A204.1 (cell line): ENCODE results near the gene GRIN1.

Experiments used
- FAIRE-seq: peaks from 2 replicates; lab custom pipeline; 2012; peaks lifted over from hg19 to GRCh38; lab: Jason Lieb, UNC

Gene GRIN1

GRCh38 chr9:137138722-137139467 is at the start of gene GRIN1:
GRIN1 (plus strand) TSS chr9:137139154; CDS start chr9:137139487, 333 bp downstream.
- FAIRE-seq = no peak

DNA sequence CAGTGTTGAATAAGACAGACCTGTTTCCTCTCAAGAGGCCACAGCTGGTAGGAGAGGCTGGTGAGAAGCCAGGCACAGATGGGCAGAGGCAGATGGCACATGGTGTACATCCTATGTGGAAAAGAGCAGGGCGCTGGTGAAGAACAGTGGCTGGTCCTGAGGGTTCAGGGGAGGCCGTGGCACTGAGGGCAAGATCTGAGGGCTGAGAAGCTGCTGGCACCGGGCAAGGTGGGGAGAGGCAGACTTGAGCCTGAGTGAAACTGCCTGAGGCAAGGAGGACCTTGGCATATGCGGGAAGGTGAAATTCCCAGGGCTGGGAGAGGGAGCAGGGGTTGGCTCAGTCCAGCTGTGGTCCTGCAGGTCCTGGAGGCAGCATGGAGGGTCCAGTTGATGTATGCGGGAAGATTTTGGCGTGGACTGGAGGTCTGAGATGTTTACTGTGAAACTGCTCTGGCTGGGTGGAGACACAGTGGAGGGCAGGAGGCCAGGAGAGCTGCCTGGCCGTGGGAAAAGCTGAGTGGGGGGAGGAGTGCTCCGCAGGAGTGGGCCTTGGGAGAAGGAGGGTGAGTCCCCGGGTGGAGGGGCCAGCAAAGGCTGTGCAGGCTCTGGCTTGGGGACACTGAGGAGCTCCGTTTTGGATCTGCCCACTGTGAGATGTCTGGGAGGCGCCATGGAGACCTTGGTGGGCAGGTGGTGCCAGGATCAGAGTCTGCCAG is 49.6 kb upstream of the GRIN1 start:
- no peak for FAIRE-seq

- FAIRE-seq = no peak
Observed at GRCh38 chr9:137095664-137096517, 43.1 kb upstream of the GRIN1 start.

DNA sequence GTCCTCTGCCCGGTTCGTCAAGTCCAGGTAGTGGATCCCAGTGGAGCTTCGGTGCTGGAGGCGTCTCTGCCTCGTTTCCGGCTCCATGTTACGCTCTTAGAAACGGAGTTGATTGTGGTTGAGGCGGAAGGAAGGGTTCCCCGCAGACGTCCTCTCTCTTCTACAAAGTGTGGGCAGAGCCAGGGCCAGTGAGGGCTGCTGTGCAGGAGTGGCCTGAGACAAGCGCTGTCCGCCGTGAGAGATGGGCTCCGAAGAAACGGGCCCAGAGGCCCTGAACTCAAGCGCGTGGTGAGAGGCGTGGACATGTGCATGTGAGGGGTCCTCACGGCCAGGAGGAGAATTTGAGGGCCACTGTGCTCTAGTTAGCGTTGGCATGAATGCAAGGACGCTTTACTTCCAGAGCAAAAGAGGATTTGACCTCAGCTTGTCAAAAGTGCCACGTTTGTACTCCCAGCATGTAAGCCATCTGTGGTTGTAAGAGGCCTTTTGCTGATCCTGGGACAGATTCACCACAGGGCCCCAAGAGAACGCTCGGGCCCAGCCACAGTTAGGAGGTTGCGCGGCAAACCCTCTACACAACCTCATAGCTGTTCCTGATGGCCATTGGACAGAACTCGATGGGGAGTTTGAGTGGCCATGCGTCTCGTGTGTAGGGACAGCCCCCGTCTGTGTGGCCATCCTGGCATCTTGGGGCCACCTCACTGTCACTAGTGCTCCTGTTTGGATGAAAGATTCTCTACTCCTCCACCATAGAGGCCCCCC is 42.0 kb upstream of the GRIN1 start:
- no peak for FAIRE-seq

DNA sequence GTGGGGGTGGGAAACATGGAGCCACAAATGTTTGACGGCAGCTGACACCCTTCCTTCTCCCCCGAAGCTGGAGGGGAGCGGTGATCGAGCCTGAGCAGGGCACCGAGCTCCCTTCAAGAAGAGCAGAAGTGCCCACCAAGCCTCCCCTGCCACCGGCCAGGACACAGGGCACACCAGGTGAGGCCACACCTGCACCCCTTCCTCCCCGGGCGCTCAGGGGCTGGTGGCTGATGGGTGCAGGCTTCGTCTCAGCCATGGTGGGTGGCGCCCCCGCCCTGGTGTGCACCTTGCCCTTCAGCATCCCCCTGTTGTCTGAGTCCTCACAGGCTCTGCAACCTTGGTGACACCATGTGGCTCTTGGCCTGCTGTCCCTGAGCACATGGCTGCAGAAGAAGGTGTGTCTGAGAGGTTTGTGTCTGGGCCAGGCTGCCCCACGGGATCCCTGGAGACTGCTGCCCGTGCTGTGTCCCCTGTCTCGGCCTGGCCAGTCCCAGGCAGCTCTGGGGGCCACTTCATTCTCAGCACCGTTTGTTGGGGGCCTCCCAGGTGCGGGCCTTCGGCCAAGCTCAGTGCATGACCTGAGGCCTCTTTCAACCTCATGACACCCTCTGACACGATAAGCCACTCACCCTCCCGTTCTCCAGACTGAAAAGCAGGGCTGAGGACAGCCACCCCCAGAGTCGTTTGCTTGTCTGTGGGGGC is 41.0 kb upstream of the GRIN1 start:
- no peak for FAIRE-seq

- no peak for FAIRE-seq
Observed at GRCh38 chr9:137099231-137099630, 39.7 kb upstream of the GRIN1 start.

GRCh38 chr9:137103206-137103999 is 35.6 kb upstream of the GRIN1 start:
- no peak for FAIRE-seq

DNA sequence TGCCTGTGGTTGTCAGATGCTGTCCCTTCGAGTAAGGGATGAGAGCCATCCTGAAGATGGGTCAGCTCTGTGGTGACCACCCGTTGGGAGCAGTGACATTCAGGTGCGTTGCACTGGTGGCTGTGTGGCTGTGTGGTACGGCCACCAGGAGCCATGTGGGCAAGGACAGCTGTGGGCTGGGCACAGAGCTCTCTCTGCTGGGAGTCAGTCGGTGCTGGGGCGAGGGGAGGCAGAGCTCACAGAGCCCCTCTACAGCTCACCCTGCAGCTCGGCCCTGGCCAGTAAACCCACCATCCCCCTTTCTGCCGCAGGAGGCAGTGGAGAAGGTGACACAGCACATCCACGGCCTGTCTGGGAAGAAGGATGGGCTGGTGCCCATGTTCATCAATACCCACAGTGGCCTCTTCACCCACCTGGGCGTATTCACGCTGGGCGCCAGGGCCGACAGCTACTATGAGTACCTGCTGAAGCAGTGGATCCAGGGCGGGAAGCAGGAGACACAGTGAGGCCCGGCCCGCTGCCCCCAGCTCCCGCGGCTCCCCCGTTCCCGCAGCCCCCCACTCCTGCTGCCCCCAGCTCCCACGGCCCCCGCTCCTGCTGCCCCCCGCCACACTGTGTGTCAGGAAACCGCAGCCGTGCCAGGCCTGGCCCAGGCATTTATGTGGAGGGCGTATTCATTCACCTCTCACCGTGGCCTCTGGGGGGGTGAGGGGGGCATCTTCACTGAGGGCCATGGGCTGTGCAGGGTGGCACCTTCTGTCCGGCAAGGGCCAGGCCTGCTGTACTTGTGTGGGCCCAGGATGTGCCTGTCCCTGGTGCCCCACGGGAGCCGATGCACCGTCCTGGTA is 32.9 kb upstream of the GRIN1 start:
- FAIRE-seq = no peak

- no peak for FAIRE-seq
Observed at GRCh38 chr9:137106662-137107250, 32.2 kb upstream of the GRIN1 start.

- FAIRE-seq = no peak
Observed at GRCh38 chr9:137107312-137107921, 31.5 kb upstream of the GRIN1 start.

DNA sequence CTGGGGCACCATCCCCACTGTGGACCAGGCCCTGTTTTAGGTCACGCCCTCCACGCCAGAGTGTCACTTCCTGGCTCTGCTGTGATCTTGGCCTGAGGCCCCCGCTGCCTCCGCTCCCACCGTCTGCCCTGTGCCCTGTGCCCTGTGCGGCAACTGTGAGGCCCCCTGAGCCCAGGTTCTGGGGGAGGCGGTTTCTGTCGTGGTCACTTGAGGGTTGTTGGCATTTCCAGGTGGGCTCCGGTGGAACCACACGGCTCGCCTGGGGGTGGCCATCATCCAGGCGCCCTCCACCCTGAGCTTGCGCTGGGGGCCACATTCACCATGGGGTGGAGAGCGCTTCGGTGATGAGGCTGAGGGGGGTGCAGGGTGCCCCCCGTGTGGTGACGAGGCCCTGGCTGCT is 31.0 kb upstream of the GRIN1 start:
- FAIRE-seq = no peak

DNA sequence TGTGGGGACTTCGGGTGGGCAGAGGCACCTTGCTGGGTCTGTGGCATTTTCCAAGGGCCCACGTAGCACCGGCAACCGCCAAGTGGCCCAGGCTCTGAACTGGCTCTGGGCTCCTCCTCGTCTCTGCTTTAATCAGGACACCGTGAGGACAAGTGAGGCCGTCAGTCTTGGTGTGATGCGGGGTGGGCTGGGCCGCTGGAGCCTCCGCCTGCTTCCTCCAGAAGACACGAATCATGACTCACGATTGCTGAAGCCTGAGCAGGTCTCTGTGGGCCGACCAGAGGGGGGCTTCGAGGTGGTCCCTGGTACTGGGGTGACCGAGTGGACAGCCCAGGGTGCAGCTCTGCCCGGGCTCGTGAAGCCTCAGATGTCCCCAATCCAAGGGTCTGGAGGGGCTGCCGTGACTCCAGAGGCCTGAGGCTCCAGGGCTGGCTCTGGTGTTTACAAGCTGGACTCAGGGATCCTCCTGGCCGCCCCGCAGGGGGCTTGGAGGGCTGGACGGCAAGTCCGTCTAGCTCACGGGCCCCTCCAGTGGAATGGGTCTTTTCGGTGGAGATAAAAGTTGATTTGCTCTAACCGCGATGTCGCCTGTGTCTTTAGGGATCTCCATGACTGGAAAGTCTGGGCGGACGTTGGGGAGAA is 30.2 kb upstream of the GRIN1 start:
- FAIRE-seq = no peak

DNA sequence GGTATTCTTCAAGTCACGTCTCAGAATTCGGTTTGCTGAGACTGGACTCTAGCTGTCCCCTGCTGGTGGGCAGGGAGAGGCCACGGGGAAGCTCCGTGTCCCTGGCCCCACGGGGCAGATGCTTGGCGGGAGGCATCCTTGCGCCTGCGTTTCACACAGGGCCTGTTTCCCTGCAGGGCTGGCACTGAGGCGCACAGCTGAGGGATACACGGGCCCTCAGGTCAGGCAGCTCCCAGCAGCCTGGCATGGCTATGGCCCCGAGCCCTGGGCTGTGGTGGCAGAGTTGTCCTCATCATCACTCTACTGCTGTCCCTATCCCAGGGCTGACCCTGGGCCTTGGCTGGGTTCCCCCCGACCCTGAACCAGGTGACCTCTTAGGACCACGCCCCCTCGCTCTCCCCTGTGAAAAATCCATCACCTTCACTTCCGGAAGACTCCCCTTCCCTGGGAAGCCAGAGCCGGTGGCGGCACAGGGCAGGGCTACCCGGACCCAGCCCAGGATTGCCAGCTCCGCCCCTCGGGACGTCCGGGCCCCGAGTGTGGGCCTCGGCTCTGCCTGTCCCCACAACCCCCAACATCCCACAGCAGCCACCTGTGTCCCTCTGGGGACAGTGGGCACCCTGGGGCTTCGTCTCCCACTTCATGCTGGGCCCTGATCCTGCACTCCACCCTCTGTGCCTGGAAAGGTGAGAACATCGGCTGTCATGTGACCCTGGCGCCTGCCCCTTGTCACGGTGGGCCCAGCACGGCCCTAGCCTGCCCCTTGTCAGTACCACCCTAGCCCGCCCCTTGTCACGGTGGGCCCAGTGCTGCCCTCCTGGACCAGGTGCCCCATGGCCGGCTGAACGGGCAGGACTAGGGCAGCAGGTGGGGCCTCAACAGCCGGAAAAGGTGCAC is 29.5 kb upstream of the GRIN1 start:
- no peak for FAIRE-seq

DNA sequence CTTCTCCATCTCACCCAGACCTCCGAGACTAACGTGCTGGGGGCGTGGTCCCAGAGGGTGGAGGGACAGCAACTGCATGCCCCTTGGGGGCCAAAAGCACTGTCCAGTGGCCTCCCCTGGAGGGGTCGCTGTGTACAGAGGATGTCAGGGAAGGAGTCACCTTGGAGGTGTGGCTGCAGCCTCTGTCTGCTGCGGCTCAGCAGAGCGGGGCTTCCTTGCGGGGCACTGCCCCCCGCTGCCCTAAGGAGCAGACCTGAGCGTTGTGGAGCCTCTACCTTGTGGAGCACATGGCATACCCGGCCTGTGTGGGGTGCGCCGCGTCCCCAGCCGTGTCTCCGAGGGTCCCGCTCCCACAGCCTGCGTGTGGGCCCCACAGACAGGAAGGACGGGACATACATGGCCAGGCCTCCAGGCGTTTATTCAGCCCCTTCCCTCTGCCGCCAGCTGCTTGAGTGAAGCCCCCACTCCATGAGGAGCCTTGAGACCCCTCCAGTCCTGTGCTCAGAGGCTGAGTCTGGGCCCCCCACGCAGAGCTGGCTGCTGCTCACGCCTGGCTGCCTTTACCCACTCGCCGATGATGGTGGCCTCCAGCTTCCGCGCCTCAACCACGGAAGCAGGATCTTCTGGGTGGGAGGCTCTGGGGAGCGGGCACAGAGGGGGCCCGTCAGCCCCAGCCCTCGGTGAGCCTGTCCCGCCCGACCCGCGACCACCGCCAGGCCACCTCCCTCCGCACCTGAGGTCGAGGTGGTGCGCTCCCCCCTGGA is 28.6 kb upstream of the GRIN1 start:
- no peak for FAIRE-seq

- no peak for FAIRE-seq
Observed at GRCh38 chr9:137110911-137111787, 27.8 kb upstream of the GRIN1 start.
